ENCODE measurements around the gene DNAH10. TPM values are rescaled to one million over a fixed set of nuclear protein-coding genes. Genes with fewer than 3 reads are reported as not detected.

The DNAH10 gene
- total RNA-seq, 2 experiments from 2014 or later, result 0.11 to 0.19 TPM

GRCh38 chr12:123843912-123844748, 82.0 kb downstream of the DNAH10 start:
- Histone ChIP-seq H3K4me1 (ENCODE audit: insufficient read depth, low read length, poor library complexity, severe bottlenecking) (peaks cover 4% of the 10 kb centered on the region), H3K79me2 (ENCODE audit: insufficient read depth, low read depth, low read length) (no peaks in the 10 kb centered on the region), H3K27ac (ENCODE audit: low read depth, low read length, poor library complexity, severe bottlenecking) (no peak overlapping the region), H4K20me1 (ENCODE audit: insufficient read depth, low read length) (no peaks in the 10 kb centered on the region), H2AFZ (ENCODE audit: low read length) (no peak overlapping the region), H3K4me2 (ENCODE audit: low read length) (no peak overlapping the region), H3K36me3 (ENCODE audit: insufficient read depth, low read length) (no peaks in the 10 kb centered on the region), H3K9me2 (ENCODE audit: insufficient read depth, low read length) (no peaks in the 10 kb centered on the region), H3K9me3 (ENCODE audit: low read length) (no peaks in the 10 kb centered on the region), H3K4me3 (ENCODE audit: low read depth, low read length, poor library complexity, severe bottlenecking) (no peak overlapping the region)
- CTCF ChIA-PET (ENCODE audit: unreplicated experiment), result no interaction called here
- POLR2A ChIA-PET, result interaction anchor here (0.6 kb wide), 1 partner anchor 75 kb away, joined by 4 read pairs; no protein-coding TSS in a partner anchor
- TF ChIP-seq EZH2phosphoT487 (IDR thresholded peaks at IDR 0.05; ENCODE audit: borderline replicate concordance, low read depth, low read length) (no peak), CTCF (conservative IDR thresholded peaks at IDR 0.05; ENCODE audit: low read length) (no peak)
- no peak for DNase-seq (ENCODE audit: low spot score)
- no TSS peak for BruUV-seq (replicated peaks)
- intact Hi-C loops (cut with micrococcal nuclease; ENCODE audit: unreplicated experiment), result no loop called here

GRCh38 chr12:123845881-123846280, 83.8 kb downstream of the DNAH10 start:
- TF ChIP-seq CTCF (conservative IDR thresholded peaks at IDR 0.05; ENCODE audit: low read length) (no peak), EZH2phosphoT487 (IDR thresholded peaks at IDR 0.05; ENCODE audit: borderline replicate concordance, low read depth, low read length) (no peak)
- Histone ChIP-seq H4K20me1 (ENCODE audit: insufficient read depth, low read length) (no peaks in the 10 kb centered on the region), H3K79me2 (ENCODE audit: insufficient read depth, low read depth, low read length) (no peaks in the 10 kb centered on the region), H2AFZ (ENCODE audit: low read length) (no peak overlapping the region), H3K36me3 (ENCODE audit: insufficient read depth, low read length) (no peaks in the 10 kb centered on the region), H3K27ac (ENCODE audit: low read depth, low read length, poor library complexity, severe bottlenecking) (no peak overlapping the region), H3K9me3 (ENCODE audit: low read length) (no peaks in the 10 kb centered on the region), H3K4me3 (ENCODE audit: low read depth, low read length, poor library complexity, severe bottlenecking) (no peak overlapping the region), H3K4me1 (ENCODE audit: insufficient read depth, low read length, poor library complexity, severe bottlenecking) (peaks cover 4% of the 10 kb centered on the region), H3K4me2 (ENCODE audit: low read length) (no peak overlapping the region), H3K9me2 (ENCODE audit: insufficient read depth, low read length) (no peaks in the 10 kb centered on the region)
- intact Hi-C loops (cut with micrococcal nuclease; ENCODE audit: unreplicated experiment), result no loop called here
- ChIA-PET CTCF (ENCODE audit: unreplicated experiment) (no interaction called here), POLR2A (interaction anchor here (1.6 kb wide), 1 partner anchor 20 kb away, joined by 3 read pairs; no protein-coding TSS in a partner anchor)
- no TSS peak for BruUV-seq (replicated peaks)
- no peak for DNase-seq (ENCODE audit: low spot score)

GRCh38 chr12:123846340-123846739, 84.2 kb downstream of the DNAH10 start:
- Histone ChIP-seq H4K20me1 (ENCODE audit: insufficient read depth, low read length) (no peaks in the 10 kb centered on the region), H3K36me3 (ENCODE audit: insufficient read depth, low read length) (no peaks in the 10 kb centered on the region), H3K9me2 (ENCODE audit: insufficient read depth, low read length) (no peaks in the 10 kb centered on the region), H3K4me1 (ENCODE audit: insufficient read depth, low read length, poor library complexity, severe bottlenecking) (peaks cover 4% of the 10 kb centered on the region), H3K4me3 (ENCODE audit: low read depth, low read length, poor library complexity, severe bottlenecking) (no peak overlapping the region), H3K9me3 (ENCODE audit: low read length) (no peaks in the 10 kb centered on the region), H2AFZ (ENCODE audit: low read length) (no peak overlapping the region), H3K4me2 (ENCODE audit: low read length) (no peak overlapping the region), H3K79me2 (ENCODE audit: insufficient read depth, low read depth, low read length) (no peaks in the 10 kb centered on the region), H3K27ac (ENCODE audit: low read depth, low read length, poor library complexity, severe bottlenecking) (no peak overlapping the region)
- DNase-seq (ENCODE audit: low spot score), result no peak
- intact Hi-C loops (cut with micrococcal nuclease; ENCODE audit: unreplicated experiment), result no loop called here
- TF ChIP-seq EZH2phosphoT487 (IDR thresholded peaks at IDR 0.05; ENCODE audit: borderline replicate concordance, low read depth, low read length), result no peak
- ChIA-PET CTCF (ENCODE audit: unreplicated experiment) (no interaction called here), POLR2A (interaction anchor here (1.6 kb wide), 1 partner anchor 21 kb away, joined by 3 read pairs; no protein-coding TSS in a partner anchor)
- BruUV-seq (replicated peaks), result no TSS peak
